IMR-90 (cell line): ENCODE measurements around the gene VTCN1. TPM values are rescaled to one million over a fixed set of nuclear protein-coding genes. Genes with fewer than 3 reads are reported as not detected.

ENCODE experiments used
- ATAC-seq: fragments of 200-7000 bp; cut with Tn5 transposase; 2 replicates; pipeline ENCODE4 v1.9.1; 2020; ENCODE audit warnings: low read depth, mild to moderate bottlenecking, moderate library complexity
- BruUV-seq: library from RNA; stranded (reverse); fragments of 400-500 nt; replicated peaks from 2 replicates; lab custom pipeline; 2021; lab: Mats Ljungman, UMichigan
- CTCF ChIA-PET: fragments of 300-600 bp; formaldehyde crosslinking; extraction: SDS; loops from one replicate; lab custom pipeline; 2021; ENCODE audit warnings: antibody characterized with exemption; lab: Yijun Ruan, JAX
- POLR2A ChIA-PET: fragments of 300-600 bp; sonication (Branson Sonifier 250); formaldehyde crosslinking; loops from one replicate; lab custom pipeline; 2022; ENCODE audit warnings: antibody characterized with exemption; ENCODE audit not compliant: unreplicated experiment; lab: Charles Lee
- DNase-seq: peaks from one replicate; pipeline ENCODE4 v3.0.0; 2013
- H2AFZ ChIP-seq: replicated peaks from 2 replicates; pipeline ENCODE3; 2013; ENCODE audit warnings: low read length, mild to moderate bottlenecking; ENCODE audit not compliant: poor library complexity
- H2AK5ac ChIP-seq: 2 replicates; pipeline ENCODE4 v1.6.1; 2013; ENCODE audit warnings: low read depth, low read length, inconsistent platforms
- H2AK9ac ChIP-seq: replicated peaks from 2 replicates; pipeline ENCODE3; 2013; ENCODE audit warnings: mild to moderate bottlenecking, low read depth, low read length, moderate library complexity; ENCODE audit not compliant: poor library complexity
- H2BK120ac ChIP-seq: 2 replicates; pipeline ENCODE4 v1.6.1; 2013; ENCODE audit warnings: low read depth, low read length, inconsistent platforms
- H2BK15ac ChIP-seq: 3 replicates; pipeline ENCODE4 v1.6.1; 2013; ENCODE audit warnings: low read depth, low read length, inconsistent platforms
- H2BK20ac ChIP-seq: 2 replicates; pipeline ENCODE4 v1.6.1; 2013; ENCODE audit warnings: low read depth, mild to moderate bottlenecking, inconsistent platforms, low read length, moderate library complexity
- H2BK5ac ChIP-seq: 2 replicates; pipeline ENCODE4 v1.6.1; 2013; ENCODE audit warnings: mild to moderate bottlenecking, low read depth, low read length, inconsistent platforms; ENCODE audit not compliant: poor library complexity, severe bottlenecking
- H3K14ac ChIP-seq: replicated peaks from 2 replicates; pipeline ENCODE4 v1.6.1; 2013; ENCODE audit warnings: low read depth, low read length, inconsistent platforms
- H3K18ac ChIP-seq: 2 replicates; pipeline ENCODE4 v1.6.1; 2013; ENCODE audit warnings: low read depth, low read length, control low read depth
- H3K23ac ChIP-seq: 2 replicates; pipeline ENCODE4 v1.6.1; 2013; ENCODE audit warnings: low read depth, low read length, inconsistent platforms
- H3K27ac ChIP-seq: 2 replicates; pipeline ENCODE4 v1.5.1; 2013; ENCODE audit warnings: mild to moderate bottlenecking, control low read depth, low read length; ENCODE audit not compliant: insufficient read depth
- H3K27me3 ChIP-seq: 2 replicates; pipeline ENCODE4 v1.6.1; 2013; ENCODE audit warnings: low read length; ENCODE audit not compliant: control insufficient read depth, insufficient read depth
- H3K36me3 ChIP-seq: 2 replicates; pipeline ENCODE4 v1.6.1; 2013; ENCODE audit warnings: low read length, mixed read lengths; ENCODE audit not compliant: control insufficient read depth, insufficient read depth
- H3K4ac ChIP-seq: 2 replicates; pipeline ENCODE4 v1.6.1; 2013; ENCODE audit warnings: low read depth, low read length, inconsistent platforms
- H3K4me1 ChIP-seq: 2 replicates; pipeline ENCODE4 v1.6.1; 2013; ENCODE audit warnings: low read length, mixed read lengths; ENCODE audit not compliant: control insufficient read depth, insufficient read depth
- H3K4me2 ChIP-seq: 2 replicates; pipeline ENCODE4 v1.6.1; 2013; ENCODE audit warnings: low read depth, mild to moderate bottlenecking, control low read depth, low read length, moderate library complexity
- H3K4me3 ChIP-seq: 2 replicates; pipeline ENCODE4 v1.5.1; 2013; ENCODE audit warnings: low read depth, mild to moderate bottlenecking, control low read depth, low read length, moderate library complexity; ENCODE audit not compliant: insufficient read depth
- H3K56ac ChIP-seq: 2 replicates; pipeline ENCODE4 v1.6.1; 2013; ENCODE audit warnings: low read length, inconsistent platforms; ENCODE audit not compliant: insufficient read depth; ENCODE audit errors: extremely low read depth
- H3K79me1 ChIP-seq, 2 experiments: 2 replicates each; pipeline ENCODE4 v1.6.1; 2013; ENCODE audit warnings: low read length in 2 of 2, inconsistent platforms in 1 of 2, low read depth in 1 of 2
- H3K9ac ChIP-seq: 2 replicates; pipeline ENCODE4 v1.6.1; 2013; ENCODE audit warnings: low read depth, low read length, control low read depth
- H3K9me1 ChIP-seq: 2 replicates; pipeline ENCODE4 v1.6.1; 2013; ENCODE audit warnings: low read length, inconsistent platforms; ENCODE audit not compliant: insufficient read depth
- H3K9me3 ChIP-seq: 2 replicates; pipeline ENCODE4 v1.6.1; 2013; ENCODE audit warnings: low read length; ENCODE audit not compliant: control insufficient read depth, insufficient read depth
- H4K20me1 ChIP-seq: 2 replicates; pipeline ENCODE4 v1.6.1; 2013; ENCODE audit warnings: low read length, inconsistent platforms; ENCODE audit not compliant: insufficient read depth
- H4K5ac ChIP-seq: 2 replicates; pipeline ENCODE4 v1.6.1; 2013; ENCODE audit warnings: mild to moderate bottlenecking, low read depth, low read length, control low read depth
- H4K8ac ChIP-seq, 2 experiments: 2 replicates each; pipeline ENCODE4 v1.6.1; 2013; ENCODE audit warnings: low read depth in 2 of 2, low read length in 2 of 2, control low read depth in 1 of 2, inconsistent platforms in 1 of 2
- H4K91ac ChIP-seq: 2 replicates; pipeline ENCODE4 v1.6.1; 2013; ENCODE audit warnings: low read depth, low read length, inconsistent platforms; ENCODE audit not compliant: insufficient read depth
- FOS ChIP-seq: fragments of 150-350 bp; IDR thresholded peaks from 2 replicates; pipeline ENCODE4 v1.6.1; 2016; ENCODE audit warnings: low read depth, low read length
- MXI1 ChIP-seq: IDR thresholded peaks from 2 replicates; pipeline ENCODE4 v1.6.1; 2012; ENCODE audit warnings: low read depth, mild to moderate bottlenecking, low read length, moderate library complexity, borderline replicate concordance
- NFE2L2 ChIP-seq: fragments of 150-350 bp; IDR thresholded peaks from 2 replicates; pipeline ENCODE4 v1.6.1; 2016; ENCODE audit warnings: low read depth, mild to moderate bottlenecking, low read length
- POLR2A ChIP-seq: IDR thresholded peaks from 2 replicates; pipeline ENCODE4 v1.6.1; 2012; ENCODE audit warnings: mild to moderate bottlenecking, low read depth, low read length
- RCOR1 ChIP-seq: IDR thresholded peaks from 2 replicates; pipeline ENCODE4 v1.6.1; 2012; ENCODE audit warnings: mild to moderate bottlenecking, low read length, improper control_type of control experiment; ENCODE audit not compliant: insufficient replicate concordance
- RFX5 ChIP-seq: IDR thresholded peaks from 2 replicates; pipeline ENCODE4 v1.8.0; 2012; ENCODE audit warnings: low read depth, mild to moderate bottlenecking, low read length, moderate library complexity
- SMC3 ChIP-seq: fragments of 150-350 bp; IDR thresholded peaks from 2 replicates; pipeline ENCODE4 v1.6.1; 2016; ENCODE audit warnings: low read depth, mild to moderate bottlenecking, antibody characterized with exemption, low read length, moderate library complexity
- WGBS, 2 experiments: methylation state at CpG; one replicate each; pipeline versions ENCODE4 v1.1.5 to v1.1.7; 2013; ENCODE audit warnings: missing lambda C conversion rate in 2 of 2; ENCODE audit not compliant: insufficient read length in 1 of 2; ENCODE audit errors: extremely low coverage in 2 of 2; 5-methylcytosine and 5-hydroxymethylcytosine counted together
- dilution Hi-C: fragments of 300-500 bp; cut with HindIII; formaldehyde crosslinking; loops from one replicate; pipeline ENCODE4 v1.14.3; 2018; ENCODE audit warnings: low sequenced_read_pairs; ENCODE audit not compliant: unreplicated experiment
- in situ Hi-C: fragments of 300-500 bp; cut with MboI; formaldehyde crosslinking; loops from 3 replicates; pipeline ENCODE4 v1.14.3; 2019; ENCODE audit warnings: low sequenced_read_pairs, inconsistent platforms, mixed read lengths
- intact Hi-C: fragments of 100-400 bp; cut with micrococcal nuclease; formaldehyde crosslinking; loops from 2 replicates; pipeline ENCODE4 v1.10.0; 2022
- polyA plus RNA-seq, 3 experiments: library from polyadenylated mRNA; depleted of rRNA; stranded (reverse); fragments of >200 nt; gene quantifications; 2 replicates each; pipeline ENCODE4 v1.2.3, GENCODE V29; 2012; ENCODE audit warnings: low replicate concordance in 1 of 3
- total RNA-seq: library from RNA; depleted of rRNA; stranded (reverse); fragments of >200 nt; gene quantifications from 2 replicates; pipeline ENCODE4 v1.2.3, GENCODE V29; 2012
- TF ChIP-seq, protein P1 (sequence below): fragments of 150-350 bp; IDR thresholded peaks from 2 replicates; pipeline ENCODE4 v1.6.1; 2017; ENCODE audit warnings: mild to moderate bottlenecking, antibody characterized with exemption, low read length, low read depth
- TF ChIP-seq, protein P2 (sequence below): conservative IDR thresholded peaks from 2 replicates; pipeline ENCODE4 v1.5.1; 2012; ENCODE audit warnings: mild to moderate bottlenecking, low read depth, low read length, improper control_type of control experiment

The VTCN1 gene
- total and polyA plus RNA-seq, 2 of the 4 experiments (the other 2 are of a cell fraction) = not detected

DNA sequence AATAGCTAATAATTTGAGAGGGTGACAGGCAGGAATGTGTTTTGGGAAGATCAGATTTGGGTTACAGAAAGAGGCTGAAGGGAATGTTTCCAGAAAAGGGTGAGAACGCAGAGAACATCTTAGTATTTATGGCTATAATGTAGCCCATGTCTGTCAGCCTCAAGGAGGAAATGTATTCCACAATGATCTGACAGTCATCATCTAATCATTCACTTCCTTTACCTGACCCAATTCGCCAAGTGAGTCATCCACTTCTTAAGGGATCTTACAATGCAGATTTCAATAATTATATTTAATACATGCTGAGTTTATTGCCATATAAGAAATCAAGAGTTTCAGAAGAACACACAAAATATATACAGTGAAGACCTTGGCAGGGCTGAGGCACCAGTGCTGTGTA is 100.0 kb downstream of the VTCN1 start:
- Histone ChIP-seq H3K9me3 (no peaks in the 10 kb centered on the region), H3K4me3 (no peak overlapping the region), H4K91ac (no peak overlapping the region), H3K79me1 (no peaks in the 10 kb centered on the region), H3K4me2 (no peak overlapping the region), H3K18ac (no peak overlapping the region), H3K4ac (no peak overlapping the region), H3K56ac (no peak overlapping the region), H3K9me1 (no peaks in the 10 kb centered on the region; the same call in 1 of the 2 replicates), H2AK9ac (no peak overlapping the region), H4K5ac (no peak overlapping the region), H2BK5ac (no peak overlapping the region), H2AFZ (no peak overlapping the region), H2BK20ac (no peak overlapping the region), H4K8ac (no peak overlapping the region), H4K20me1 (no peaks in the 10 kb centered on the region), H3K14ac (no peak overlapping the region), H3K27ac (no peak overlapping the region), H3K23ac (no peak overlapping the region), H2BK120ac (no peak overlapping the region), H2AK5ac (no peak overlapping the region), H3K27me3 (no peaks in the 10 kb centered on the region), H3K36me3 (peaks cover 10% of the 10 kb centered on the region), H3K4me1 (no peaks in the 10 kb centered on the region), H2BK15ac (no peak overlapping the region), H3K9ac (no peak overlapping the region)
- no CpG with 5 or more reads among the region's 2 CpGs for WGBS, 2 experiments
- dilution Hi-C loops = no loop called here
- ATAC-seq (no peak), DNase-seq (peak; percentile 47)
- in situ Hi-C loops = no loop called here
- ChIA-PET POLR2A (no interaction called here), CTCF (interaction anchor here (0.8 to 1.3 kb wide), 2 partner anchors 18 to 174 kb away, joined by 3 read pairs; no protein-coding TSS in a partner anchor)
- intact Hi-C loops = no loop called here
- TF ChIP-seq SMC3 (no peak), NFE2L2 (no peak), POLR2A (no peak), FOS (no peak), RFX5 (no peak), RCOR1 (no peak), MXI1 (no peak)
- TF ChIP-seq, protein P1, sequence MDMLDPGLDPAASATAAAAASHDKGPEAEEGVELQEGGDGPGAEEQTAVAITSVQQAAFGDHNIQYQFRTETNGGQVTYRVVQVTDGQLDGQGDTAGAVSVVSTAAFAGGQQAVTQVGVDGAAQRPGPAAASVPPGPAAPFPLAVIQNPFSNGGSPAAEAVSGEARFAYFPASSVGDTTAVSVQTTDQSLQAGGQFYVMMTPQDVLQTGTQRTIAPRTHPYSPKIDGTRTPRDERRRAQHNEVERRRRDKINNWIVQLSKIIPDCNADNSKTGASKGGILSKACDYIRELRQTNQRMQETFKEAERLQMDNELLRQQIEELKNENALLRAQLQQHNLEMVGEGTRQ = no peak
- TF ChIP-seq, protein P2, sequence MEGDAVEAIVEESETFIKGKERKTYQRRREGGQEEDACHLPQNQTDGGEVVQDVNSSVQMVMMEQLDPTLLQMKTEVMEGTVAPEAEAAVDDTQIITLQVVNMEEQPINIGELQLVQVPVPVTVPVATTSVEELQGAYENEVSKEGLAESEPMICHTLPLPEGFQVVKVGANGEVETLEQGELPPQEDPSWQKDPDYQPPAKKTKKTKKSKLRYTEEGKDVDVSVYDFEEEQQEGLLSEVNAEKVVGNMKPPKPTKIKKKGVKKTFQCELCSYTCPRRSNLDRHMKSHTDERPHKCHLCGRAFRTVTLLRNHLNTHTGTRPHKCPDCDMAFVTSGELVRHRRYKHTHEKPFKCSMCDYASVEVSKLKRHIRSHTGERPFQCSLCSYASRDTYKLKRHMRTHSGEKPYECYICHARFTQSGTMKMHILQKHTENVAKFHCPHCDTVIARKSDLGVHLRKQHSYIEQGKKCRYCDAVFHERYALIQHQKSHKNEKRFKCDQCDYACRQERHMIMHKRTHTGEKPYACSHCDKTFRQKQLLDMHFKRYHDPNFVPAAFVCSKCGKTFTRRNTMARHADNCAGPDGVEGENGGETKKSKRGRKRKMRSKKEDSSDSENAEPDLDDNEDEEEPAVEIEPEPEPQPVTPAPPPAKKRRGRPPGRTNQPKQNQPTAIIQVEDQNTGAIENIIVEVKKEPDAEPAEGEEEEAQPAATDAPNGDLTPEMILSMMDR = no peak
- BruUV-seq = no TSS peak
